ENCODE results near the gene CXCR5.

The CXCR5 gene

DNA sequence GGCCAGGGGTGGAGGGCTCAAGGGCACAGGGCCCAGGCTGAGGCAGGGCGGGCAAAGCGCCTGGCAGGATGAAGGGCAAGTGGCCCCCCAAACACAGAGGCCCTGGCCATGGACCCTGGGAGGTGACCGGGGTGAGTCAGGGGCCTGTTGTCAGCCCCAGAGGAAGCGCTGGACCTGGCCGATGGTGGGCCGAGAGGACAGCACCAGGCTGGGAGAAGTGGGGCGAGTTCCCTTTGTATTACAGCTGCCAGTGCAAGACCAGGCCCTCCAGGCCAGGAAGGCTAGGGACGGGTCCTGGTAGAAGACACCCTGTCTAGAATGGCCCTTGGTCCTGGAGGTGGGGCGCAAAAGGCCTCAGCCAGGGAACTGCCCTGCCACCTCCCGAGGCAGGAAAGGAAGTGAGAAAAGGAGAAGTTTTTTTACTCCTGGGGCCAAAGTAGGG is 12.8 kb downstream of the CXCR5 start:
- no peaks in the 10 kb centered on the region for H3K9me3 ChIP-seq
- TF ChIP-seq, protein P1, sequence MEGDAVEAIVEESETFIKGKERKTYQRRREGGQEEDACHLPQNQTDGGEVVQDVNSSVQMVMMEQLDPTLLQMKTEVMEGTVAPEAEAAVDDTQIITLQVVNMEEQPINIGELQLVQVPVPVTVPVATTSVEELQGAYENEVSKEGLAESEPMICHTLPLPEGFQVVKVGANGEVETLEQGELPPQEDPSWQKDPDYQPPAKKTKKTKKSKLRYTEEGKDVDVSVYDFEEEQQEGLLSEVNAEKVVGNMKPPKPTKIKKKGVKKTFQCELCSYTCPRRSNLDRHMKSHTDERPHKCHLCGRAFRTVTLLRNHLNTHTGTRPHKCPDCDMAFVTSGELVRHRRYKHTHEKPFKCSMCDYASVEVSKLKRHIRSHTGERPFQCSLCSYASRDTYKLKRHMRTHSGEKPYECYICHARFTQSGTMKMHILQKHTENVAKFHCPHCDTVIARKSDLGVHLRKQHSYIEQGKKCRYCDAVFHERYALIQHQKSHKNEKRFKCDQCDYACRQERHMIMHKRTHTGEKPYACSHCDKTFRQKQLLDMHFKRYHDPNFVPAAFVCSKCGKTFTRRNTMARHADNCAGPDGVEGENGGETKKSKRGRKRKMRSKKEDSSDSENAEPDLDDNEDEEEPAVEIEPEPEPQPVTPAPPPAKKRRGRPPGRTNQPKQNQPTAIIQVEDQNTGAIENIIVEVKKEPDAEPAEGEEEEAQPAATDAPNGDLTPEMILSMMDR (IDR thresholded peaks at IDR 0.05) = no peak
- peak overlapping the region; percentile 90 for H3K27ac ChIP-seq
- H3K4me3 ChIP-seq (ENCODE audit: low read depth in 1 of 2, low read length in 1 of 2) = peak overlapping the region; percentile 21 to 48
- no peaks in the 10 kb centered on the region for H3K27me3 ChIP-seq
- peaks cover 10% of the 10 kb centered on the region for H3K36me3 ChIP-seq
- peaks cover 52 to 62% of the 10 kb centered on the region in 2 experiments for H3K4me1 ChIP-seq (ENCODE audit: control insufficient read depth in 1 of 2, insufficient read depth in 1 of 2, low read depth in 1 of 2, low read length in 1 of 2)

DNA sequence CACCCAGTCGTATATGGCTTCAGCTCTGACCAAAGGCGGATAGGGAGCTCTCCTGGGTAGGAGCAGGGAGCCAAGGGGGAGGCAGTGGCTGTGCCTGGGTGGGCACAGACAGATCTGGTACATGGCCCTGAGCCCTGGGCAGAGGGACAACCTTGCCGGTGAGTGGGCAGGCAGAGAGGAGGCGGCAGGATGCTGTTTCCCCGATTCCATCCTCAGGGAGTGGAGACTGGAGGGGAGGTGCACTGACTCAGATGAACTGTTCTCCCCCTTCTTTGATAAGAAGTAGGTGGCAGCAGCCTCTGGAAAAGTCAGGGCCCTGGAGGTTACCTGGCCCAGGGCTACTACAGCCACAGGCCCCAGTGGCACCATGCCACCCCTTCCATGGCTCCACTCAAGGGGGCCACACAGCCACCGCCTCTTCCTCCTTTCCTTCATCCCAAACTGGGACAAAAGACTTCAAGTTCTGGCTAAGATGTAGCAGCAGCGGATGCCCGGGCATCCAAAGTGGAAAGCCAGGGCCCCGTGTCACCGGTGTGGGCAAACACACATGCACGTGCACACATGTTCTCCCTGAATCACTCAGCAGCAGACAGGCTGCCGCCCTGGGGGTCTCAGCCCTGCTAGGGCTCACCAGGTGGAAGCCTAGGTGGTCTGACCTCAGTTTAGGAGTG is 13.4 kb downstream of the CXCR5 start:
- peak overlapping the region; percentile 4 to 48 for H3K4me3 ChIP-seq (ENCODE audit: low read depth in 1 of 2, low read length in 1 of 2)
- H3K9me3 ChIP-seq = no peaks in the 10 kb centered on the region
- peaks cover 16% of the 10 kb centered on the region for H3K36me3 ChIP-seq

DNA sequence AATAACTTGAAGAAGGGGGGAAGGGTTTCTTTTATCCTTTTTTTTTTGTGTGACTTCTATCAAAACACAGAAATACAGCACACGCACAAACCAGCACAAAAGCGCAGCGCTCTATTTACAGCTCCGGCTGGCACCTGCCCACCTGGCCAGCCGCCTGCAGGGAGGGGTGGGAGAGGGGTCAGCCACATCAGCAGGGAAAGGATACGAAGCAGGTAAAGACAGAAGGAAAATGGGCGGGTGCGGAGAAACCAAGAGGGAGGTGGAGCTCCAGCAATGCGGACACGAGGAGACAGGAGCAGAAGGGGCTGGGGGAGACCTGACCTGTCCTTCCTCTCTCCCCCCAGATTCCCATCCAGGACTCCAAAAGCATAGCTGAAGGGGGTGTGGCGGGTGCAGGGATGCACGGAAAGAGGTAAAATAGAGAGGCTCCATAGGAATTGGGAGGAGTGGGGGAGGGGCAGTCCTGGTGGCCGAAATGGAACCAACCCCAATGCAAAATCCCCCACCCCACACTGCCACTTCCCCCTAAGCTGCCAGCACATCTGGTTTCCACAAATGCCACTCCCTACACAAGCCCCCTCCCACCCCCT is 14.1 kb downstream of the CXCR5 start:
- TF ChIP-seq, protein P1 (IDR thresholded peaks at IDR 0.05) = no peak
- H3K4me3 ChIP-seq (ENCODE audit: low read depth in 1 of 2, low read length in 1 of 2) = no peak overlapping the region
- H3K36me3 ChIP-seq = peaks cover 23% of the 10 kb centered on the region
- H3K27me3 ChIP-seq = no peaks in the 10 kb centered on the region
- H3K4me1 ChIP-seq (ENCODE audit: control insufficient read depth in 1 of 2, insufficient read depth in 1 of 2, low read depth in 1 of 2, low read length in 1 of 2) = peaks cover 39 to 49% of the 10 kb centered on the region in 2 experiments
- no peaks in the 10 kb centered on the region for H3K9me3 ChIP-seq
- H3K27ac ChIP-seq = peak overlapping the region; percentile 90

More for the DNA sequence above, 13.4 kb downstream of the CXCR5 start:
- Histone ChIP-seq H3K4me1 (ENCODE audit: control insufficient read depth in 1 of 2, insufficient read depth in 1 of 2, low read depth in 1 of 2, low read length in 1 of 2) (peaks cover 47 to 57% of the 10 kb centered on the region in 2 experiments), H3K27me3 (no peaks in the 10 kb centered on the region), H3K27ac (peak overlapping the region; percentile 90)
- TF ChIP-seq, protein P1 (IDR thresholded peaks at IDR 0.05) = peak; percentile 7

DNA sequence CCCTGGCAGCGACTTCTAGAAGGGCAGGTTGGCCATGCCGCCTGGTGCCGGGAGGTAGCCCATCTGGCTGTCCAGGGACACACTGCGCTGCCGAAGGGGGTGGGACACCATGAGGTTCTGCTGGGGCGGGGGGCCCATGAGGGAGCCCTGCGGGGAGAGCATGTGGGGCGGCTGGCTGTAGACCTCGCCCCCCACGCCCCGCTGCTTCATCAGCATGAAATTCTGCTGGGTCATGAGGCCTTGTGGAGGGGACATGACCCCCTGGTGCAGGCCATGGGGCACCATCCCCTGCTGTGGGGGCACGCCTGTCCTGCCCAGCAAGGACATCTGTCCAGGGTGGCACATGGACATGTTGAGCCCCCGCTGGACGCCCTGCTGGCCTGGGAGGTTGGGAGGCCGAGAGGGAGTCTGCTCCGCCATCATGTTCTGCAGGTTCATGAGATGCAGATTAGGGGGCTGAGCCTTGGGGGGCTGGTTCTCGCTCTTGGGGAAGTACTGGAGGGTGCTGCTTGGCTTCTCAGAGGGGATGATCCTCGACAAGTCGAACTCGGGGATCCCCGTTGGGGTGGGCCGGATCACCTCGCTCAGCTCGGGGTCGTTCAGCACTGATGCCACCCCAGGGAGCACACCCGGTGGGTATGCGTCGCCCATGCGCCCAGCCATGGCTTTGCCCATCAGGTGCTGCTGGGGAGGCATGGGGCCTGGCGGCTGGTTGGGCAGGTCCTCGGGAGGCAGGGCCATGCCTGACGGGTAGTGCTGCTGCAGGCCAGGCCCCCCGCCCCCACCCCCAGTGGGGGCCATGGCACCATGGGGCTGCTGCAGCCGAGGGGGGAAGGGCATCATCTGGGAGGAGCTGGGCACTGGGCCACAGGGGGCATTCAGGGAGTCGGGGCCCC is 15.0 kb downstream of the CXCR5 start:
- Histone ChIP-seq H3K27me3 (no peaks in the 10 kb centered on the region), H3K36me3 (peaks cover 32% of the 10 kb centered on the region), H3K4me3 (ENCODE audit: low read depth in 1 of 2, low read length in 1 of 2) (no peak overlapping the region), H3K4me1 (ENCODE audit: control insufficient read depth in 1 of 2, insufficient read depth in 1 of 2, low read depth in 1 of 2, low read length in 1 of 2) (peaks cover 31 to 41% of the 10 kb centered on the region in 2 experiments), H3K9me3 (no peaks in the 10 kb centered on the region), H3K27ac (no peak overlapping the region)
- TF ChIP-seq, protein P1 (IDR thresholded peaks at IDR 0.05) = no peak

DNA sequence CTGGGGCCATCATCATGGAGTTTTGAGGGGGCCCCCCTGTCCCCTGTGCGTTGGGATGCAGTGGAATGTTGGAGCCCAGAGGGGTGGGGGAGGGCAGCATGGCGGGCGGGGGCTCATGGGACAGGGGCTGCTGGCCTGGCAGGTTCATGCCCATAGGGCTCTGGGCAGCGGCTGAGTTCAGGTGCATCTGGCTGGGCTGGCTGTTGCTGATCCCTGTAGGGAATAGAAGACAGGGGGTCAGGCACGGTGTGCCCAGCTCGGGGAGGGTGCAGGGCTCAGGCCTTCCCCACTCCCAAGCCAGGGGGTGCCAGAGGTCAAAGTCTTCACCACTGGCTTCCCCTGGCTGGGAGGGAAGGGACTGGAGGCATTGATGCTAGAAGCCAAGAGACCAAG is 15.6 kb downstream of the CXCR5 start:
- peaks cover 37% of the 10 kb centered on the region for H3K36me3 ChIP-seq
- TF ChIP-seq, protein P1 (IDR thresholded peaks at IDR 0.05) = no peak
- no peaks in the 10 kb centered on the region for H3K9me3 ChIP-seq
- H3K27ac ChIP-seq = no peak overlapping the region
- no peaks in the 10 kb centered on the region for H3K27me3 ChIP-seq
- peaks cover 26 to 34% of the 10 kb centered on the region in 2 experiments for H3K4me1 ChIP-seq (ENCODE audit: control insufficient read depth in 1 of 2, insufficient read depth in 1 of 2, low read depth in 1 of 2, low read length in 1 of 2)
- H3K4me3 ChIP-seq (ENCODE audit: low read depth in 1 of 2, low read length in 1 of 2) = no peak overlapping the region

All from neutrophil (primary cell).